Dermis microvascular lymphatic vessel endothelial cell (primary cell): ENCODE results near the gene NEXMIF. TPM values are rescaled to one million over a fixed set of nuclear protein-coding genes. Genes with fewer than 3 reads are reported as not detected.
"Not testable (repeated sequence)": the region's sequence is repeated elsewhere in the genome, so short reads cannot be mapped to it uniquely, and the experiment has no call there.

Experiments used
- DNase-seq, 2 donors: peaks; one replicate each; pipeline versions ENCODE4 v3.0.0 to v3.0.0-alpha.2; 2010; ENCODE audit warnings: low read depth in 2 of 2
- total RNA-seq: library from RNA; depleted of rRNA; stranded (reverse); fragments of >200 nt; gene quantifications from 2 replicates; pipeline ENCODE4 v1.2.1, GENCODE V29; 2014

The NEXMIF gene
- under 0.01 TPM in 1 of 2 replicates, not detected in the other for total RNA-seq

- peak in 1 of 2 donors; percentile 31 for DNase-seq
Observed at GRCh38 chrX:74925225-74926088, at the start of gene NEXMIF. Gene NEXMIF, minus strand, starts transcription at chrX:74925452.

- not testable (repeated sequence) for DNase-seq
Observed at GRCh38 chrX:74961962-74962361, 36.7 kb upstream of the NEXMIF start.

- no peak for DNase-seq
Observed at GRCh38 chrX:74949717-74950116, 24.5 kb upstream of the NEXMIF start.

DNA sequence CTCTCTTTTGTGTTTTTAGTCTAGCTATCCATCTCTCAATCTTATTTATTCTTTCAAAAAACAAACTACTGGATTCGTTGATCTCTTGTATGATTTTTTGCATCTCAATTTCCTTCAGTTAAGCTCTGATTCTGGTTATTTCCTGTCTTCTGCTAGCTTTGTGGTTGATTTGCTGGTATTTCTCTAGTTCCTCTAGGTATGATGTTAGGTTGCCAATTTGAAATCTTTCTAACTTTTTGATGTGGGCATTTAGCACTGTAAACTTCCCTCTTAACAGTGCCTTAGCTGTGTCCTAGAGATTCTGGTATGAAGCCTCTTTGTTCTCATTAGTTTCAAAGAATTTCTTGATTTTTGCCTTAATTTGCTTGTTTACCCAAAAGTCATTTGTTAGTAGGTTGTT, 15.2 kb upstream of the NEXMIF start:
- DNase-seq, result no peak

GRCh38 chrX:74931214-74931613, 6.0 kb upstream of the NEXMIF start:
- peak in 1 of 2 donors; percentile 11 for DNase-seq

DNA sequence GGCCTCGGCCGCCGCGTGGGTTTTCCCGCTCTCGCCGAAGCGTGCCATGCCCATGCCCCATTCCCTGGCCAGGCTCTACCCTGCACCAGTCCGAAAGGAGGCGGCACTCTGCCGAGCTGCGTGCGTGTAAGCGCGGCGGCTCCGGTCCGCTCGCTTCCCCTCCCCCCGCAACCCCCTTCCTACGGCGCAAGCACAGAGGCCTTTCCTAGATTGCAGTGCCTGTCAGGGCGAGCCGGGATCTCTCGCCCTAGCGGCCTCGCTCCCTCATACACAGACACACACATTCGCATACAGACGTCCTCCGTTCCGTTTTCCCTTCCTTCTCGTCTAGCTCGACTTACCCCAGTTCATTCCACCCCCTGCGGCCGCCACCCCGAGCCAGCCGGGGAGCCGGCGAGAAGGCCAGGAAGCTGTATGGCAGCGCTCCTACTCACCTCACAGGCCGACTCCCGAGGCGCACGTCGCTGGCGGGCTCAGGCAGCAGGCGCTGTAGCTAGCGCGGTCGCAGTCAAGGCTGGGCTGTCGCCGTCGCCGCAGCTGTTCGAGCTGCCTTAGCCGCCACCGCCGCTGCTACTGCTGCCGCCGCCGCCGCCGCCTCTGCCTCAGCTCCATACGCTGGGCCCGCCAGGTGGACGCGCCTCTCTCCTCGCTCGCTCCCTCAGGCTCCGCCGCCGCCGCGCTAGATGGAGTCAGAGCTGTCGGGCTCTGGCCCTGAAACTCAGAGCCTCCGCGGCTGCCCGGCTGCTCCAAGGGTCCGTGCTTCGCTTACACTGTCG, 615 bp downstream of the NEXMIF start:
- DNase-seq, result peak in 1 of 2 donors; percentile 2

DNA sequence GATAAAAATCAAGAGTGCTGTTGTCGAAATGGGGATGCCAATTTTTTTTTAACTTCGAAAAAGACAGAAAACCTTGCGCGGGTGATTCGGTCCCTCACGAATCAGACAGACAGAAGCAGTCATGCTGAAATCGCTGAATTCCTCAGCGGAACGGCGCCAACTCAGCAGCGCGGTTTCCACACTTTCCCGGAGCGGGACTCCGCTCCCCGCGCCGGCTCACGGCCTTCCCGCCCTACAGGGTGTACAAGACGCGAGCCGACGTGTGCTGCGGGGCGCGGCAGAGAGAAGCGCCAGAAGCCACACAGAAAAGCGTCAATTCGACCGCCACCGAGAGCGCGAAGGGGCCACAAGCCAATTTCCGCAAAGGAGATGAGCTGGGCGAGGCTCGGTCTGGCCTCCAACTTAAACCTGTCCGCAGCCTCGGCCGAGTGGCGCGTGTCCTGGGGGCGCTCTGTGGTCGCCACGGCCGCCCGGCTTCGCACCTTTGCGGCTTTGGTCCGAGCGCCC, 1.3 kb downstream of the NEXMIF start:
- no peak for DNase-seq

- no peak for DNase-seq
Observed at GRCh38 chrX:74922922-74923543, 2.2 kb downstream of the NEXMIF start.

DNA sequence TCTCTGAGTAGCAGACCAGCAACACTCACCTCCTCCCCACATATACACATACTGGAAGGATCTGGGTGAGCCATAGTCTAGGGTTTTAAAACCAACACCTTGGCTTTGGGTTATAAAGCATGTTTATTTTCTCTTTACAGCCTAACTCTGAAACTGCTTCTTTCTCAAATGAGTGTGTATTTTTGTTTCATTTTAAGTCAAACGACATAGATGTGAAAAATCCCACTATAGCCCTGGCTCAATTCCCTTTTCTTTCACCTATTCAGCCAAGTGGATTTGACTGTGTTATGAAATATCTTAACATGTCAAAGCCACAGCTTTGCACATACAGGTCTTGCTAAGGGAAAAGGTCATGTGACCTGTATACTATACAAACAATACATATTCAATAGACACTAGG, 13.8 kb downstream of the NEXMIF start:
- DNase-seq, result no peak

GRCh38 chrX:74906417-74906816, 18.8 kb downstream of the NEXMIF start:
- no peak for DNase-seq

- DNase-seq, result no peak
Observed at GRCh38 chrX:74902806-74903205, 22.4 kb downstream of the NEXMIF start.

DNA sequence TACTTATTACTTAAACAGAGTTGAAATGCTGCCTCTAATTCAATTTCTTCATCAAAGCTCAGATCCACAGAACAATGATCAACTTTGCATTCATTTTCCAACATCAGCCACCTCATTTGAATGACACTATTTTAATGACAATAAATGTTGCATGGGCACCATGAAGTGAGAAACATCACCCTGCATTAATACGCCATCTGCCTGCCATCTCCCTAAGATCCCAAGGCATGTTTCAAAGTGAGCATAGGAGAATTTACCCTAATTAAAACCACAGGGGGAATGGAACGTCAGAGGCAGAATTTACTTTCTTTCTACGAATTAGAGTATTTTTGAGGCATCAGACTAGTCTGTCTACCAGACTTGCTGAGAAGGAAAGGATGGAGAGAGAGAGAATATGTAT, 32.7 kb downstream of the NEXMIF start:
- DNase-seq, result no peak

DNA sequence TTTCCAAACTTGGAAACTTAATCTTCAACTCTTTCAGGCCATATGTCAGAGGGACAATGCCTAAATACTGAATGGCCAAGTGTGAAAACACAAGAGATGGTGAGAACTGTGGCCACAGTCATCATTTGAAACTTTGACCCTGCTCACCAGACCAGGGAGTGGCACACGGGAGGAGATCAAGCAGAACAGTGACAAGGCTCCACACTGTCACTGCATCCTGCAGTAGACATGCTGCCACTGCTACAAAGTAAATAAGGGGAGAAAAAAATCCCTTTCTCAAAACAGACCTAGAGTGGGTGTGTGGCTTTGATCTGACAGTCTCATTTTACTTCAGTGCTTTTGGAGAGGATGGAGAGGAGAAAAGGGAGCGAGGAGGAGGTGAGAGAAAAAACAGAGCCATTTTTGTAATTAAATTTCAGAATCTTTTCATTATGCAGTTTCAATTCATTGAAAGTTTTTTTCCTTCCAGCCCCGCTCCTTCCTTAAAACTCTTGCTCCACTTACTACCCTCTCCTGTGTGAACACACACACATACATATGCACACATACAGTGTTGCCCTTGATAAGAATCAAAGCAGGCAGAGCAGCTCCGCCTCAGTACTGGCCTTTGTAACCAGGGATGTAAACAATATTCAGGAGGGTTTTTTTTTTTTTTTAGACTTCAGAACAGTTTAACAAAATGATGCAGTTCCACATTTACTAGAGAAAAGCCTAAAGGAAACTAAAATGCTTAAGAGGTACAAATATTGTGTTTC, 34.4 kb downstream of the NEXMIF start:
- DNase-seq, result no peak

- DNase-seq, result not testable (repeated sequence)
Observed at GRCh38 chrX:74882383-74882782, 42.9 kb downstream of the NEXMIF start.

GRCh38 chrX:74865725-74866124, 59.5 kb downstream of the NEXMIF start:
- DNase-seq, result no peak

GRCh38 chrX:74853255-74853654, 72.0 kb downstream of the NEXMIF start:
- DNase-seq, result no peak

- DNase-seq, result no peak
Observed at GRCh38 chrX:74835566-74835965, 89.7 kb downstream of the NEXMIF start.

- not testable (repeated sequence) for DNase-seq
Observed at GRCh38 chrX:74819797-74820196, 105.5 kb downstream of the NEXMIF start.

- peak in 1 of 2 donors; percentile 4 for DNase-seq
Observed at GRCh38 chrX:74814681-74815080, 110.6 kb downstream of the NEXMIF start.

- no peak for DNase-seq
Observed at GRCh38 chrX:74804574-74804973, 120.7 kb downstream of the NEXMIF start.

- DNase-seq, result no peak
Observed at GRCh38 chrX:74800062-74800461, 125.2 kb downstream of the NEXMIF start.
